T-helper 1 cell treated with Interleukin-12 subunit alpha and Interleukin-12 subunit beta and Interleukin-4 antibody, amounts not matched to agents 30 ng/mL and 1 ng/mL, for 36 hours (primary cell): ENCODE results near the gene EGLN2. TPM values are rescaled to one million over a fixed set of nuclear protein-coding genes. Genes with fewer than 3 reads are reported as not detected.
"Not testable (repeated sequence)": the region's sequence is repeated elsewhere in the genome, so short reads cannot be mapped to it uniquely, and the experiment has no call there.

Experiments used
- intact Hi-C: fragments of 100-400 bp; cut with micrococcal nuclease; formaldehyde crosslinking; loops from one replicate; pipeline ENCODE4 v1.15.1; 2024
- total RNA-seq: library from RNA; stranded (reverse); gene quantifications from 2 replicates; pipeline ENCODE4 v1.2.3, GENCODE V29; 2022

Gene EGLN2
- total RNA-seq, 1 donor from 2014 or later: 128 TPM

DNA sequence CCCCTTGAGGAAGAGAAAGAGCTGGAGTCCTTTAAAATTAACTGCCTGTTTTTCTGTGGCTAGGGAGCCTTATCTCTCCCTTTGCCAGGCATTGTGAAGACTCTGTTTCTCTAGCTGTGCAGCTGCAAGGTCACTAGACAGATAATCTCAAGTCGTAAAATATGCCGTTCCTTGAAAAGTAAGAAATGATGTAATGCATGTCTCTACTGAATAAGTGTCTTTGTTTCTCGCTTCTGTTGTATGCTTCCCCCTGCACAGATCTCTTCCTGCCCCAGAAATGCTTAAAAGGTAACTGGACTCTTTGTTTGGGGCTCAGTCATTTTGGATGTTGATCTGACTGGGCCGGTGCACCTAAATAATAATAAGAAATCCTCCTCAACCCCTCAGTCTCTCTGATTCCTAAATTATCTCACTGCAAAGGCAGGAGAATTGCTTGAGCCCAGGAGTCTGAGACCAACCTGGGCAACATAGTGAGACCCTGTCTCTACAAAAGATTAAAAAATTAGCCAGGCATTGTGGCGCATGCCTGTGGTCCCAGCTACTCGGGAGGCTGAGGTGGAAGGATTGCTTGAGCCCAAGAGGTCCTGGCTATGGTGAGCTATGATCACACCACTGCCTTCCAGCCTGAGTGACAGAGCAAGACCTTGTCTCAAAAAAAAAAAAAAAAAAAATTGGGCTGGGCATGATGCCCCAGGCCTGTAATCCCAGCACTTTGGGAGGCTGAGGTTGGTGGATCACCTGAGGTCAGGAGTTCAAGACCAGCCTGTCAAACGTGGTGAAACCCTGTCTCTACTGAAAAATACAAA lies 34.9 kb downstream of the EGLN2 start:
- intact Hi-C loops: not testable (repeated sequence)

DNA sequence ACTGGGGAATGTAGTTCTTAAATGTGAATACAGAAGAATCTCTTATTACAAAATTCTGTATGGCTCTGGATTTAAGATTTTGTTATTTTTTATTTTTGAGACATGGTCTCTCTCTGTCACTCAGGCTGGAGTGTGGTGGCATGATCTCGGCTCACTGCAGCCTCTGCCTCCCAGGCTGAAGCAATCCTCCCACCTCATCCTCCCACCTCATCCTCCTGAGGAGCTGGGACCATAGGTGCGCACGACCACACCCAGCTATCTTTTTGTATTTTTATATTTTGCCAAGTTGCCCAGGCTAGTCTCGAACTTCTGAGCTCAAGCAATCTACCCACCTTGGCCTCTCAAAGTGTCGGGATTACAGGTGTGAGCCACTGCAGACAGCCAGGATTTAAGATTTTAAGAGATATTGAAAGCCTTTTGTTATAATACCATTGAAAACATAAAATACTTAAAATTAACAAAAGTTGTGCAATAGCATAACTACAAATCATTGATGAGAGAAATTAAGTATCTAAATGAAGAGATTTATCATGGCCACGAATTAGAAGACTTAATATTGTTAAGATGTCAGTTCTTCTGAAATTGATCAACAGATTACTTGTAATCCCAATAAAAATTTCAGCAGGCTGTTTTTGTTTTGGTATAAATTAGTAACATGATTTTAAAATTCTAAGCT lies 37.9 kb downstream of the EGLN2 start:
- intact Hi-C loops: no loop called here

DNA sequence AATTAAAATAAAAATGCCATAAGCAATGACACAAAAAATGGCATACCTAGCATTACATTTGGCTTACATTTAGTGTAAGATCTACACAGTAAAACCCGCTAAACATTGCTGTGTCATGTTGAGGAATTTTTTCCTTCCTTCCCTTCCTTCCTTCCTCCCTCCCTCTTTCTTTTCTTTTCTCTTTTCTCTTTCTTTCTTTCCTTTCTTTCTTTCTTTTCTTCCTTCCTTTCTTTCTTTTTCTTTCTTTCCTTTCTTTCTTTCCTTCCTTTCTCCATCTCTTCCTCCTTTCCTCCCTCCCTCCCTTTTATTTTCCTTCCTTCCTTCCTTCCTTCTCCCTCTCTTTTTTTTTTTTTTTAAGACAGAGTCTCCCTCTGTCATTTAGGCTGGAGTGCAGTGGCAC lies 39.5 kb downstream of the EGLN2 start:
- intact Hi-C loops: not testable (repeated sequence)

DNA sequence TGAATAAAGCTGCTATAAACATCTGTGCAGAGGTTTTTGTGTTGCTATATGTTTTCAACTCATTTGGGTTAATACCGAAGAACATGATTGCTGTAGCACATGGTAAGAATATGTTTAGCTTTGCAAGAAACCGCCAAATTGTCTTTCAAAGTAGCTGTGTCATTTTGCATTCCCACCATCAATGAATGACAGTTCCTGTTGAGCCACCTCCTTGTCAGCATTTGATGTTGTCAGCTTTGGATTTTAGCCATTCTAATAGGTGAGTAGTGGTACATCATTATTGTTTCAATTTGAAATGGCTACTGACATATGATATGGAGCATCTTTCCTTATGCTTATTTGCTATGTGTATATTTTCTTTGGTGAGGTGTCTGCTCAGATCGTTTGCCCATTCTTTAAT lies 43.0 kb downstream of the EGLN2 start:
- intact Hi-C loops: not testable (repeated sequence)

DNA sequence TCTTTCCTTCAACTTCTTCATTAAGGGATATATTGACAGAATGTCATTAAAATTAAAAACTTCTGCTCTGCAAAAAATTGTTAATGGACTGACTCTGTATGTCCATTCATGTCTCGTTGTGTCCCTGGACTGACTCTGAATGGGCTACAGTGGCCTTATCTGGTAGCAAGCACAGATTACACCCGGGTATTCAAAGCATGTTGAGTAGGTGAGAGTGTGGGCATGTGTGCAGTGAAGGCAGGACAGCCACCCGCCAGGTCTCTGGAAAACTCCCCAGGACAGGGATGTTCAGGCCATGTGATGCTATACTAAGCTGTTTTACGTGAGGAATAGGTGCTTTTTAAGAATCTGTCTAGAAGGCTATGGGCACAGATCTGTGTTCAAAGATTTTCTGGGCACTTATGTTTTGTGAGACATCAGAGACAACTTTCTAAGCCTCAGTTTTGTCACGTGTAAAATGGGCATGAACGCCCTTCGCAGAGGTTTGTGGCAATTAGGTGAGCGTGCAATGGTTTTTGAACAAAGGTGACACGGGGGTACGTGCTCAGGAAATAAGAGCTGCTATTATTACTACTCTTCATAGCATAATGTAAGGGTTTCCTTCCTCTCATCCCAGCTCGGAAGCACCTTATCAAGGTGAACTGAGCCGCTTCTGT lies 44.1 kb downstream of the EGLN2 start:
- intact Hi-C loops: not testable (repeated sequence)

DNA sequence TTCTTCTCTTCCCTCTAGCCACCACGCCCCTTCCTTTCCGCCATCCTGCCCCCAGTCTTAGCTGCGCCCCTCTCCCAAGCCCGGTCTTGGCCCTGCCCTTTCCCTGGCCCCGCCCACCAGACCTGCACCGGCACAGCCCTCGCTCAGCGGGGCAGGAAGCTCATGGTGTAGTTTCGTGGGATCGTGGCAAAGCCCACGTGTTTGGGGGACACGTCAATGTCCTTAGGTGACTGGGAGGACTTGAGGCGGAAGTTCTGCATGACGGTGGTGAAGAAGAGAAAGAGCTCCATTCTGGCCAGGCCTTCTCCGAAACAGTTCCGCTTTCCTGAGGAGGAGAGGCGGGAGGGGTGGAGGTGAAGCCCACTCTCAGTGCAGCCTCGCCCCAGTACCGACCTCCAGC lies 44.7 kb downstream of the EGLN2 start:
- intact Hi-C loops: not testable (repeated sequence)

DNA sequence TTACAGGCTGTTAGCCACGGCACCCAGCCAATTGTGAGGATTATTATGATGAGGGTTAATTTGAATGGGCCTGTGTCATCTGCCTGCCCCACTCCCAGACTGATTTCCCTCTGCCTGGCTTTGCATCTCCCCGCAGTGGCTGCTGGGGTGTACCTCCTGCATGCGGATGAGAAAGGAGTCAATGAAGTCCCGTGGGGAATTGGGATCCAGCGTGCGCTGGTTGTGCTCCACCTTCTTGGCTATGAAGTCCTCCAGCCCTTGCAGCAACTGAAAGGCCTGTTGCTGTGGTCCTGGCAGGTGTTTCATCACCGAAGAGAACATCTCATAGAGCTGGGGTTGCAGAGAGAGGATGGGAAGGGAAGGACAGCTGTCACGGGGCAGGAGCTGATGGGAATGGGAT lies 47.7 kb downstream of the EGLN2 start:
- intact Hi-C loops: not testable (repeated sequence)

DNA sequence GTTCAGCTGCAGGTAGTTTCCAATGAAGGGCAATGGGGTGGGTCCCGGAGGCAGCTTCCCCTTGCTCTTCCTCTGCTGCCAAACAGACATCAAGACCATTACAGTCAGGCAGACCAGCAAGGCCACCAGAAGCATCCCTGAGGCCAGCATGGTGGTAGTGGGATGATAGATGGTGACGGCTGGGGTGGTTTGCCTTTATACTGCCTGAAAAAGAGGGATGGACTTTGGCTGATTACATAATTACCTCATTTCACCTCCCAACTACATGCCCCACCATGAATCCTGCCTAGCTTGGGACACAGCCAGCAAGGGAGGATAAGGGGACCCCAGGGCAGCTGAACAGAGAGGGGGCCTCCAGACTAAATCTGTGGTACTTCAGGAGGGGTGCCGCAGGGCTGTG lies 51.3 kb downstream of the EGLN2 start, which contains the start of gene CYP2A6:
Gene CYP2A6, minus strand, starts transcription at position 171 of the 400 bp plus-strand sequence. Its CDS starts 21 bp downstream, at position 150.
- intact Hi-C loops: not testable (repeated sequence)

DNA sequence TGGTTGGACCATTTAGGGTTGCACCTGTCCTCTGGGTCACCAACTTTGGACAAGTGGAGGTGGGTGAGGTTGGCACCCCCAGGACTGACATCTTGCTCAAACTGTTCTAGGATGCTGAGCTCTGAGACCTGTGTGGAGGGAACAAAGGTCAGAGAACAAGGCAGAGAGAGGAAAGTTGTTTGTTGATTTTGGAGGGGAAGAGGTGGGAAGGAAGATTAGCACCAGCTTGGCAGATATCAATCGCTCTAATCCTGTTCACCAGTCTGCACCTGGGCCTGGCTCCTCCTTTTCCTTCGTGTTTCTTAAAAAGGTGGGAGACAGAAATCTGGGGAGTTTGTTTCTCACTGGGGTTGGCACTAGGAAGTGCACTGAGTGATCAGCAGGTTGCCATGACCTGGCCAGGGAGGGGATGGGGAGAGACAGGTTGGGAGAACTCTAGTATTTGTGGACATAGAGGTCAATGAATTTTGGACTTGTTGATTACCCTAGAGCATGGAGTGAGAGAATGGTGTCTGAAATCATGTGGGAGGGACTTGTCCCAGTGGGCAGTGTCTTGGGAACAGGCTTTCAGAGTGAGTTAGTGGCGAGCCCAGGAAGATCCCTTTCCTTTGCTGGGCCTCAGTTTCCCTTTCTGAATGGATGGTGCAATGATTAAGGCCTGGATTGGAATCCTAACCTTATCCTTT lies 53.6 kb downstream of the EGLN2 start:
- intact Hi-C loops: not testable (repeated sequence)

Other genes with a start within 250 kb of the EGLN2 start
- 156 and 166 TPM in 2 replicates for gene SHKBP1, start 222.3 kb upstream of the EGLN2 start, total RNA-seq
- 55.5 and 58.3 TPM in 2 replicates for gene LTBP4, start 197.8 kb upstream of the EGLN2 start, total RNA-seq
- gene NUMBL, start 108.5 kb upstream of the EGLN2 start, total RNA-seq: 7.1 and 10.1 TPM in 2 replicates
- 28.9 and 33.5 TPM in 2 replicates for gene COQ8B, start 82.3 kb upstream of the EGLN2 start, total RNA-seq
- 8.7 TPM in 2 replicates for gene ITPKC, start 82.1 kb upstream of the EGLN2 start, total RNA-seq
- 10.6 and 11.9 TPM in 2 replicates for gene ACTMAP, start 48.7 kb upstream of the EGLN2 start, total RNA-seq
- 124 and 142 TPM in 2 replicates for gene SNRPA, start 48.0 kb upstream of the EGLN2 start, total RNA-seq
- not detected in 2 replicates for gene MIA, start 23.7 kb upstream of the EGLN2 start, total RNA-seq
- 57.0 and 57.5 TPM in 2 replicates for gene RAB4B, start 20.9 kb upstream of the EGLN2 start, total RNA-seq
- not detected in 2 replicates for gene CYP2A6, start 51.3 kb downstream of the EGLN2 start, total RNA-seq
- gene CYP2A7, start 83.0 kb downstream of the EGLN2 start, total RNA-seq: not detected in 2 replicates
- gene CYP2B6, start 192.1 kb downstream of the EGLN2 start, total RNA-seq: not detected in 2 replicates